ENCODE results near the gene SRPRA.
A peak's percentile ranks its signal among the peaks of the same experiment; 100 is the strongest.

SRPRA gene

GRCh38 chr11:126246636-126247035, 22.1 kb downstream of the SRPRA start:
- no peak for TF ChIP-seq CTCF (IDR thresholded peaks at IDR 0.05; ENCODE audit: low read depth, low read length)
- no peak for DNase-seq (ENCODE audit: low read depth, low spot score)
- in situ Hi-C loops (cut with HindIII; ENCODE audit: low sequenced_read_pairs) = no loop called here
- no peak overlapping the region for H3K4me3 ChIP-seq (ENCODE audit: low read depth, low read length)

GRCh38 chr11:126233391-126233790, 35.3 kb downstream of the SRPRA start:
- TF ChIP-seq CTCF (IDR thresholded peaks at IDR 0.05; ENCODE audit: low read depth, low read length) = no peak
- in situ Hi-C loops (cut with HindIII; ENCODE audit: low sequenced_read_pairs) = no loop called here
- no peak for DNase-seq (ENCODE audit: low read depth, low spot score)
- no peak overlapping the region for H3K4me3 ChIP-seq (ENCODE audit: low read depth, low read length)

GRCh38 chr11:126232683-126233082, 36.0 kb downstream of the SRPRA start:
- DNase-seq (ENCODE audit: low read depth, low spot score) = no peak
- H3K4me3 ChIP-seq (ENCODE audit: low read depth, low read length) = no peak overlapping the region
- no peak for TF ChIP-seq CTCF (IDR thresholded peaks at IDR 0.05; ENCODE audit: low read depth, low read length)
- in situ Hi-C loops (cut with HindIII; ENCODE audit: low sequenced_read_pairs) = no loop called here

GRCh38 chr11:126231725-126232459, 36.8 kb downstream of the SRPRA start:
- peak; percentile 31 for DNase-seq (ENCODE audit: low read depth, low spot score)
- in situ Hi-C loops (cut with HindIII; ENCODE audit: low sequenced_read_pairs) = no loop called here
- TF ChIP-seq CTCF (IDR thresholded peaks at IDR 0.05; ENCODE audit: low read depth, low read length) = no peak
- no peak overlapping the region for H3K4me3 ChIP-seq (ENCODE audit: low read depth, low read length)

- peak; percentile 14 for DNase-seq (ENCODE audit: low read depth, low spot score)
Observed at GRCh38 chr11:126229858-126230540, 38.7 kb downstream of the SRPRA start.

More at GRCh38 chr11:126229858-126230540, 38.7 kb downstream of the SRPRA start:
- no peak for TF ChIP-seq CTCF (IDR thresholded peaks at IDR 0.05; ENCODE audit: low read depth, low read length)
- H3K4me3 ChIP-seq (ENCODE audit: low read depth, low read length) = no peak overlapping the region
- in situ Hi-C loops (cut with HindIII; ENCODE audit: low sequenced_read_pairs) = no loop called here

All from astrocyte of the spinal cord (primary cell).